Stimulated activated CD8-positive, alpha-beta memory T cell treated with anti-CD3 and anti-CD28 coated beads, Interleukin-4, amount 100 ng/mL, for 48 hours (primary cell): ENCODE measurements around the gene NKX1-2.

Experiments
- DNase-seq: peaks from one replicate; pipeline ENCODE4 v3.0.0-alpha.2; 2020

NKX1-2 gene

GRCh38 chr10:124414076-124414475 lies 35.8 kb downstream of the NKX1-2 start:
- DNase-seq: no peak

- no peak for DNase-seq
Measured at GRCh38 chr10:124409696-124410095, 40.1 kb downstream of the NKX1-2 start.

- no peak for DNase-seq
Measured at GRCh38 chr10:124408357-124408756, 41.5 kb downstream of the NKX1-2 start.

- no peak for DNase-seq
Measured at GRCh38 chr10:124407456-124407855, 42.4 kb downstream of the NKX1-2 start.

GRCh38 chr10:124403548-124403947 lies 46.3 kb downstream of the NKX1-2 start:
- no peak for DNase-seq

- no peak for DNase-seq
Measured at GRCh38 chr10:124402273-124402672, 47.6 kb downstream of the NKX1-2 start.

- no peak for DNase-seq
Measured at GRCh38 chr10:124401633-124402032, 48.2 kb downstream of the NKX1-2 start.
